ENCODE results near the gene WBP2NL. TPM values are rescaled to one million over a fixed set of nuclear protein-coding genes. Genes with fewer than 3 reads are reported as not detected.

The WBP2NL gene
- polyA plus RNA-seq, 2 of the 4 experiments (the other 2 are of a cell fraction): 0.10 to 0.14 TPM

DNA sequence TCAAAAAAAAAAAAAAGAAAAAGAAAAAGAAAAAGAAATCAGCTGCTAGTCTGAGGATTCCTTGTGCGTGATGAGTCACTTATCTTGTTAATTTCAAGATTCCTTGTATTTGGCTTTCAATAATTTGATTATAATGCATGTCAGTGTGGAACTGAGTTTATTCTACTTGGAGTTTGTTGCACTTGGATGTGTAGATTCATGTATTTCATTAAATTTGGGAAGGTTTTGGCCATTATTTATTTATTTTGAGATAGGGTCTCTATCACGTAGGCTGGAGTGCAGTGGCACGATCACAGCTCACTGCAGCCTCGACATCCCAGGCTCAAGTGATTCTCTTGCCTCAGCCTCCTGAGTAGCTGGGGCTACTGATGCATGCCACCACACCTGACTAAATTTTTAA lies 14.8 kb downstream of the WBP2NL start:
- CTCF ChIA-PET: no interaction called here

DNA sequence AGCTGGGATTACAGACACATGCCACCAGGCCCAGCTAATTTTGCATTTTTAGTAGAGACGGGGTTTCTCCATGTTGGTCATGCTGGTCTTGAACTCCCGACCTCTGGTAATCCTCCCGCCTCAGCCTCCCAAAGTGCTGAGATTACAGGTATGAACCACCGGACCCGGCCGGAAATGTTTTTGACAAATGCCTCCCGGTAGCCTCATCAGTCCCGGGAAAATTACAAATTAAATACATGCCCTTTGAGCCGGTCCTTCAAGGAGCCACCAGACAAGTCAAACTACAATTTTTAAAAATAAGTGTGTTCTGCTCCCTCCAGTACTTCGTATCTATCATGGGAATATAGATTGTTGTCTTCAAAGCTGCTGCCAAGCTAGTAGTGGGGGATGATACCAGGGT lies 17.5 kb downstream of the WBP2NL start:
- DNase-seq (ENCODE audit: low read depth in 1 of 2, low spot score in 1 of 2) (no peak), ATAC-seq (no peak), FAIRE-seq (no peak)
- ChIA-PET CTCF (no interaction called here), POLR2A (no interaction called here)
- TF ChIP-seq NFE2L2 (conservative IDR thresholded peaks at IDR 0.05; ENCODE audit: low read length) (no peak), RCOR1 (IDR thresholded peaks at IDR 0.05; ENCODE audit: low read depth, low read length) (no peak), JUNB (IDR thresholded peaks at IDR 0.05) (no peak), MAZ (IDR thresholded peaks at IDR 0.05; ENCODE audit: borderline replicate concordance, low read depth, low read length) (no peak), RARB (CRISPR knock-in tag; IDR thresholded peaks at IDR 0.05) (no peak), GATA3 (IDR thresholded peaks at IDR 0.05; ENCODE audit: borderline replicate concordance) (no peak), HOXB5 (CRISPR knock-in tag; IDR thresholded peaks at IDR 0.05) (no peak), EP300 (IDR thresholded peaks at IDR 0.05) (no peak), BHLHE40 (IDR thresholded peaks at IDR 0.05; ENCODE audit: low read depth, low read length) (no peak), NPAS2 (CRISPR knock-in tag; IDR thresholded peaks at IDR 0.05; ENCODE audit: borderline replicate concordance) (no peak), HOXA7 (CRISPR knock-in tag; IDR thresholded peaks at IDR 0.05) (no peak), CHD4 (IDR thresholded peaks at IDR 0.05; ENCODE audit: borderline replicate concordance) (no peak), POLR2AphosphoS2 (conservative IDR thresholded peaks at IDR 0.05; ENCODE audit: low read length) (no peak), ZSCAN20 (CRISPR knock-in tag; IDR thresholded peaks at IDR 0.05) (no peak), CHD2 (IDR thresholded peaks at IDR 0.05; ENCODE audit: low read length, partially characterized antibody) (no peak), EHMT2 (IDR thresholded peaks at IDR 0.05; ENCODE audit: low read depth) (no peak)
- TF ChIP-seq, protein P1, sequence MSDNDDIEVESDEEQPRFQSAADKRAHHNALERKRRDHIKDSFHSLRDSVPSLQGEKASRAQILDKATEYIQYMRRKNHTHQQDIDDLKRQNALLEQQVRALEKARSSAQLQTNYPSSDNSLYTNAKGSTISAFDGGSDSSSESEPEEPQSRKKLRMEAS (IDR thresholded peaks at IDR 0.05): no peak
- TF ChIP-seq, protein P2, sequence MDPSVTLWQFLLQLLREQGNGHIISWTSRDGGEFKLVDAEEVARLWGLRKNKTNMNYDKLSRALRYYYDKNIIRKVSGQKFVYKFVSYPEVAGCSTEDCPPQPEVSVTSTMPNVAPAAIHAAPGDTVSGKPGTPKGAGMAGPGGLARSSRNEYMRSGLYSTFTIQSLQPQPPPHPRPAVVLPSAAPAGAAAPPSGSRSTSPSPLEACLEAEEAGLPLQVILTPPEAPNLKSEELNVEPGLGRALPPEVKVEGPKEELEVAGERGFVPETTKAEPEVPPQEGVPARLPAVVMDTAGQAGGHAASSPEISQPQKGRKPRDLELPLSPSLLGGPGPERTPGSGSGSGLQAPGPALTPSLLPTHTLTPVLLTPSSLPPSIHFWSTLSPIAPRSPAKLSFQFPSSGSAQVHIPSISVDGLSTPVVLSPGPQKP (IDR thresholded peaks at IDR 0.05; ENCODE audit: low read depth, low read length): no peak
- TF ChIP-seq, protein P3, sequence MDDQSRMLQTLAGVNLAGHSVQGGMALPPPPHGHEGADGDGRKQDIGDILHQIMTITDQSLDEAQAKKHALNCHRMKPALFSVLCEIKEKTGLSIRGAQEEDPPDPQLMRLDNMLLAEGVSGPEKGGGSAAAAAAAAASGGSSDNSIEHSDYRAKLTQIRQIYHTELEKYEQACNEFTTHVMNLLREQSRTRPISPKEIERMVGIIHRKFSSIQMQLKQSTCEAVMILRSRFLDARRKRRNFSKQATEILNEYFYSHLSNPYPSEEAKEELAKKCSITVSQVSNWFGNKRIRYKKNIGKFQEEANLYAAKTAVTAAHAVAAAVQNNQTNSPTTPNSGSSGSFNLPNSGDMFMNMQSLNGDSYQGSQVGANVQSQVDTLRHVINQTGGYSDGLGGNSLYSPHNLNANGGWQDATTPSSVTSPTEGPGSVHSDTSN (IDR thresholded peaks at IDR 0.05): no peak
- TF ChIP-seq, protein P4, sequence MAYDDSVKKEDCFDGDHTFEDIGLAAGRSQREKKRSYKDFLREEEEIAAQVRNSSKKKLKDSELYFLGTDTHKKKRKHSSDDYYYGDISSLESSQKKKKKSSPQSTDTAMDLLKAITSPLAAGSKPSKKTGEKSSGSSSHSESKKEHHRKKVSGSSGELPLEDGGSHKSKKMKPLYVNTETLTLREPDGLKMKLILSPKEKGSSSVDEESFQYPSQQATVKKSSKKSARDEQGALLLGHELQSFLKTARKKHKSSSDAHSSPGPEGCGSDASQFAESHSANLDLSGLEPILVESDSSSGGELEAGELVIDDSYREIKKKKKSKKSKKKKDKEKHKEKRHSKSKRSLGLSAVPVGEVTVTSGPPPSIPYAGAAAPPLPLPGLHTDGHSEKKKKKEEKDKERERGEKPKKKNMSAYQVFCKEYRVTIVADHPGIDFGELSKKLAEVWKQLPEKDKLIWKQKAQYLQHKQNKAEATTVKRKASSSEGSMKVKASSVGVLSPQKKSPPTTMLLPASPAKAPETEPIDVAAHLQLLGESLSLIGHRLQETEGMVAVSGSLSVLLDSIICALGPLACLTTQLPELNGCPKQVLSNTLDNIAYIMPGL (CRISPR knock-in tag; IDR thresholded peaks at IDR 0.05; ENCODE audit: borderline replicate concordance): no peak
- 41% methylated on average over 9 of the region's 10 CpGs for WGBS (ENCODE audit: missing lambda C conversion rate)
- Histone ChIP-seq H3K4me2 (no peak overlapping the region), H3K27ac (no peak overlapping the region), H3K9me3 (peaks cover 3% of the 10 kb centered on the region; the same call in 1 of the 3 replicates), H3K4me3 (no peak overlapping the region), H3K4me1 (no peaks in the 10 kb centered on the region)

More for the DNA sequence above, 14.8 kb downstream of the WBP2NL start:
- H3K4me3 ChIP-seq: no peak overlapping the region
- peaks cover 19% of the 10 kb centered on the region; the same call in 2 of the 3 replicates for H3K9me3 ChIP-seq
- no peak for FAIRE-seq
- no peak overlapping the region for H3K27ac ChIP-seq
- no peak for TF ChIP-seq RCOR1 (IDR thresholded peaks at IDR 0.05; ENCODE audit: low read depth, low read length)
- no peak for TF ChIP-seq POLR2A (IDR thresholded peaks at IDR 0.05; ENCODE audit: low read length)
- no peak for TF ChIP-seq HOXB13 (CRISPR knock-in tag; IDR thresholded peaks at IDR 0.05; ENCODE audit: low read depth)
- TF ChIP-seq CHD2 (IDR thresholded peaks at IDR 0.05; ENCODE audit: low read length, partially characterized antibody): no peak
- TF ChIP-seq RNF2 (IDR thresholded peaks at IDR 0.05; ENCODE audit: borderline replicate concordance, low read depth): no peak
- no peak for TF ChIP-seq NPAS2 (CRISPR knock-in tag; IDR thresholded peaks at IDR 0.05; ENCODE audit: borderline replicate concordance)
- TF ChIP-seq EHF (CRISPR knock-in tag; IDR thresholded peaks at IDR 0.05): no peak
- TF ChIP-seq, protein P4 (CRISPR knock-in tag; IDR thresholded peaks at IDR 0.05; ENCODE audit: borderline replicate concordance): no peak
- TF ChIP-seq NFE2L2 (conservative IDR thresholded peaks at IDR 0.05; ENCODE audit: low read length): no peak
- TF ChIP-seq PHF8 (IDR thresholded peaks at IDR 0.05; ENCODE audit: borderline replicate concordance, low read depth): no peak
- TF ChIP-seq BHLHE40 (IDR thresholded peaks at IDR 0.05; ENCODE audit: low read depth, low read length): no peak
- TF ChIP-seq HDAC2 (IDR thresholded peaks at IDR 0.05): no peak
- no peak for DNase-seq (ENCODE audit: low read depth in 1 of 2, low spot score in 1 of 2)
- no peaks in the 10 kb centered on the region for H3K4me1 ChIP-seq
- POLR2A ChIA-PET: no interaction called here
- H3K4me2 ChIP-seq: no peak overlapping the region
- 65% methylated on average over 4 of the region's 4 CpGs for WGBS (ENCODE audit: missing lambda C conversion rate)
- no peak for ATAC-seq

Data from A549 (cell line).